Body of pancreas (tissue), 4 donors: ENCODE measurements around the gene PSAPL1. TPM values are rescaled to one million over a fixed set of nuclear protein-coding genes. Genes with fewer than 3 reads are reported as not detected.

ENCODE experiments used
- ATAC-seq: fragments of 150-250 bp; one replicate; pipeline ENCODE4 v1.9.1; 2016
- DNase-seq, 4 donors: peaks; one replicate each; pipeline ENCODE4 v3.0.0-alpha.2; 2019
- H3K27ac ChIP-seq, 4 donors: fragments of 200-600 bp; sonication (generic); 1 replicate in 3 of 4; 2 replicates in 1 of 4; pipeline versions ENCODE4 v1.5.1 to v1.6.1; 2016 to 2019; ENCODE audit warnings: mild to moderate bottlenecking in 1 of 4, mixed read lengths in 1 of 4, moderate library complexity in 1 of 4
- H3K27me3 ChIP-seq, 2 donors: fragments of 200-600 bp; sonication (generic); one replicate each; pipeline ENCODE4 v1.6.0; 2016; ENCODE audit warnings: mild to moderate bottlenecking in 1 of 2
- H3K36me3 ChIP-seq, 2 donors: fragments of 200-600 bp; sonication (generic); replicated peaks in 1 of 2; 2 replicates each; pipeline ENCODE4 v1.5.1; 2016; ENCODE audit warnings: low read depth in 2 of 2; ENCODE audit not compliant: insufficient read depth in 1 of 2
- H3K4me1 ChIP-seq: fragments of 200-600 bp; sonication (generic); one replicate; pipeline ENCODE4 v1.6.0; 2016
- H3K4me3 ChIP-seq, 2 donors: fragments of 200-600 bp; sonication (generic); 1 replicate in 1 of 2; 2 replicates in 1 of 2; pipeline ENCODE4 v1.5.1; 2016 to 2019
- H3K9me3 ChIP-seq, 3 donors: fragments of 200-600 bp; sonication (generic); 1 replicate in 2 of 3; 2 replicates in 1 of 3; pipeline ENCODE4 v1.5.1; 2016
- CTCF ChIP-seq, 7 experiments: fragments of 450-650 bp in 4 of 7; fragments of 200-600 bp in 3 of 7; sonication (generic) in 3 of 7; IDR thresholded peaks; one replicate each; pipeline ENCODE4 v1.5.1; 2016 to 2019; ENCODE audit warnings: antibody characterized with exemption in 7 of 7
- POLR2A ChIP-seq, 3 donors: fragments of 450-650 bp; IDR thresholded peaks; one replicate each; pipeline ENCODE4 v1.6.1; 2016; ENCODE audit warnings: antibody characterized with exemption in 3 of 3, mild to moderate bottlenecking in 2 of 3
- WGBS, 2 donors: methylation state at CpG; one replicate each; pipeline ENCODE4 v1.1.5; 2017; 5-methylcytosine and 5-hydroxymethylcytosine counted together
- intact Hi-C: fragments of 100-400 bp; cut with DNase I; formaldehyde crosslinking; loops from one replicate; pipeline ENCODE4 v1.15.1; 2023
- total RNA-seq, 2 donors: library from RNA; depleted of rRNA; stranded (reverse); fragments of >200 nt; gene quantifications; one replicate each; pipeline ENCODE4 v1.1.0, GENCODE V29; 2016

The PSAPL1 gene
- total RNA-seq, 2 donors from 2014 or later, result 0.52 TPM; not detected in 1

- intact Hi-C loops, result no loop called here
- DNase-seq (no peak), ATAC-seq (no peak)
- Histone ChIP-seq H3K27ac (no peak overlapping the region), H3K9me3 (no peaks in the 10 kb centered on the region), H3K27me3 (no peaks in the 10 kb centered on the region), H3K36me3 (no peaks in the 10 kb centered on the region), H3K4me1 (no peaks in the 10 kb centered on the region), H3K4me3 (no peak overlapping the region)
- TF ChIP-seq CTCF (IDR thresholded peaks at IDR 0.05) (no peak), POLR2A (IDR thresholded peaks at IDR 0.05) (no peak)
- 58 to 68% methylated on average over 5 of the region's 5 CpGs for WGBS, 2 donors
Observed at GRCh38 chr4:7450775-7451433, 16.2 kb upstream of the PSAPL1 start.

- ATAC-seq (no peak), DNase-seq (no peak)
- no peak overlapping the region for H3K27ac ChIP-seq
- no peak for TF ChIP-seq POLR2A (IDR thresholded peaks at IDR 0.05)
- no peak for TF ChIP-seq CTCF (IDR thresholded peaks at IDR 0.05)
- no peaks in the 10 kb centered on the region for H3K4me1 ChIP-seq
- no peaks in the 10 kb centered on the region for H3K36me3 ChIP-seq
- no peaks in the 10 kb centered on the region for H3K9me3 ChIP-seq
- 50 to 59% methylated on average over 14 to 16 of the region's 16 CpGs for WGBS, 2 donors
- no peaks in the 10 kb centered on the region for H3K27me3 ChIP-seq
- intact Hi-C loops, result no loop called here
- no peak overlapping the region for H3K4me3 ChIP-seq
Observed at GRCh38 chr4:7448036-7448435, 13.3 kb upstream of the PSAPL1 start.

GRCh38 chr4:7447236-7447635, 12.5 kb upstream of the PSAPL1 start:
- no peaks in the 10 kb centered on the region for H3K4me1 ChIP-seq
- H3K4me3 ChIP-seq, result no peak overlapping the region
- H3K27ac ChIP-seq, result no peak overlapping the region
- no peak for DNase-seq
- 18 to 61% methylated on average over 1 to 3 of the region's 3 CpGs for WGBS, 2 donors
- H3K27me3 ChIP-seq, result no peaks in the 10 kb centered on the region
- ATAC-seq, result no peak
- H3K9me3 ChIP-seq, result no peaks in the 10 kb centered on the region
- intact Hi-C loops, result no loop called here
- H3K36me3 ChIP-seq, result no peaks in the 10 kb centered on the region
- no peak for TF ChIP-seq CTCF (IDR thresholded peaks at IDR 0.05)
- no peak for TF ChIP-seq POLR2A (IDR thresholded peaks at IDR 0.05)

- Histone ChIP-seq H3K4me3 (no peak overlapping the region), H3K36me3 (no peaks in the 10 kb centered on the region), H3K9me3 (no peaks in the 10 kb centered on the region), H3K27ac (no peak overlapping the region), H3K27me3 (no peaks in the 10 kb centered on the region), H3K4me1 (no peaks in the 10 kb centered on the region)
- no peak for DNase-seq
- 59 to 71% methylated on average over 12 of the region's 12 CpGs for WGBS, 2 donors
- no peak for ATAC-seq
- intact Hi-C loops, result no loop called here
- TF ChIP-seq POLR2A (IDR thresholded peaks at IDR 0.05), result no peak
- no peak for TF ChIP-seq CTCF (IDR thresholded peaks at IDR 0.05)
Observed at GRCh38 chr4:7444731-7445130, 10.0 kb upstream of the PSAPL1 start.

GRCh38 chr4:7444314-7444713, 9.6 kb upstream of the PSAPL1 start:
- Histone ChIP-seq H3K27ac (no peak overlapping the region), H3K9me3 (no peaks in the 10 kb centered on the region), H3K27me3 (no peaks in the 10 kb centered on the region), H3K4me3 (no peak overlapping the region), H3K36me3 (no peaks in the 10 kb centered on the region), H3K4me1 (no peaks in the 10 kb centered on the region)
- 75 to 93% methylated on average over 3 of the region's 3 CpGs for WGBS, 2 donors
- TF ChIP-seq POLR2A (IDR thresholded peaks at IDR 0.05) (no peak), CTCF (IDR thresholded peaks at IDR 0.05) (no peak)
- ATAC-seq (no peak), DNase-seq (no peak)
- intact Hi-C loops, result no loop called here
